Gastrocnemius medialis (tissue), 4 donors: ENCODE data around the gene AKAP10. TPM values are rescaled to one million over a fixed set of nuclear protein-coding genes. Genes with fewer than 3 reads are reported as not detected.
"Not testable (repeated sequence)": the region's sequence is repeated elsewhere in the genome, so short reads cannot be mapped to it uniquely, and the experiment has no call there.

Experiments used
- ATAC-seq, 2 donors: fragments of 150-250 bp; one replicate each; pipeline ENCODE4 v1.9.1; 2016
- DNase-seq, 2 donors: peaks; one replicate each; pipeline ENCODE4 v3.0.0-alpha.2; 2019
- H3K27ac ChIP-seq, 4 donors: fragments of 200-600 bp; sonication (generic); 1 replicate in 1 of 4; 2 replicates in 3 of 4; pipeline ENCODE4 v1.5.1; 2016 to 2018; ENCODE audit warnings: mild to moderate bottlenecking in 2 of 4, moderate library complexity in 1 of 4
- H3K27me3 ChIP-seq, 3 donors: fragments of 200-600 bp; sonication (generic) in 2 of 3; 1 replicate in 1 of 3; 2 replicates in 2 of 3; pipeline versions ENCODE4 v1.5.1 to v1.6.0; 2016 to 2019; ENCODE audit warnings: mild to moderate bottlenecking in 1 of 3, moderate library complexity in 1 of 3
- H3K36me3 ChIP-seq, 2 donors: fragments of 200-600 bp; sonication (generic) in 1 of 2; one replicate each; pipeline ENCODE4 v1.5.1; 2017 to 2018
- H3K4me1 ChIP-seq, 2 donors: fragments of 200-600 bp; sonication (generic) in 1 of 2; one replicate each; pipeline ENCODE4 v1.5.1; 2016 to 2017; ENCODE audit warnings: mild to moderate bottlenecking in 2 of 2
- H3K4me3 ChIP-seq, 4 donors: fragments of 200-600 bp; sonication (generic) in 3 of 4; 1 replicate in 1 of 4; 2 replicates in 3 of 4; pipeline ENCODE4 v1.5.1; 2016 to 2019; ENCODE audit warnings: mild to moderate bottlenecking in 2 of 4
- H3K9me3 ChIP-seq, 3 donors: fragments of 200-600 bp; sonication (generic) in 2 of 3; 1 replicate in 1 of 3; 2 replicates in 2 of 3; pipeline ENCODE4 v1.5.1; 2016 to 2019
- POLR2A ChIP-seq, 2 donors: fragments of 450-650 bp; IDR thresholded peaks; one replicate each; pipeline ENCODE4 v1.6.1; 2017; ENCODE audit warnings: antibody characterized with exemption in 2 of 2, mild to moderate bottlenecking in 2 of 2, moderate library complexity in 2 of 2
- in situ Hi-C, 4 donors: fragments of 200-750 bp; cut with MboI; loops; one replicate each; pipeline versions ENCODE4 v1.15.0 to v1.8.0; 2017; ENCODE audit warnings: low sequenced_read_pairs in 4 of 4
- intact Hi-C: fragments of 100-400 bp; cut with DNase I; formaldehyde crosslinking; loops from one replicate; pipeline ENCODE4 v1.15.1; 2023; ENCODE audit warnings: low total_unique reads
- total RNA-seq, 4 donors: library from RNA; depleted of rRNA; stranded (reverse); fragments of >200 nt; gene quantifications; one replicate each; pipeline versions ENCODE4 v1.1.0 to v1.2.3, GENCODE V29; 2016
- TF ChIP-seq, protein P1 (sequence below), 5 experiments: fragments of 450-650 bp in 3 of 5; fragments of 200-600 bp in 2 of 5; sonication (generic) in 2 of 5; IDR thresholded peaks in 4 of 5; conservative IDR thresholded peaks in 1 of 5; 1 replicate in 4 of 5; 2 replicates in 1 of 5; pipeline ENCODE4 v1.5.1; 2016 to 2019; ENCODE audit warnings: antibody characterized with exemption in 5 of 5, mild to moderate bottlenecking in 3 of 5, moderate library complexity in 3 of 5

The AKAP10 gene
- total RNA-seq, 4 donors from 2014 or later: 6.1 to 26.1 (median 9.9) TPM

- peak overlapping the region in 1 of 4 donors; percentile 8 for H3K27ac ChIP-seq
- DNase-seq (no peak), ATAC-seq (no peak)
- H3K36me3 ChIP-seq: peaks cover 3 to 42% of the 10 kb centered on the region in 2 donors
- intact Hi-C loops (no loop called here), in situ Hi-C loops (no loop called here)
- H3K9me3 ChIP-seq: no peaks in the 10 kb centered on the region
- H3K4me3 ChIP-seq: no peak overlapping the region
- peaks cover 0 to 3% of the 10 kb centered on the region in 2 donors for H3K4me1 ChIP-seq
- H3K27me3 ChIP-seq: no peaks in the 10 kb centered on the region
- no peak for TF ChIP-seq POLR2A (IDR thresholded peaks at IDR 0.05)
- TF ChIP-seq, protein P1, sequence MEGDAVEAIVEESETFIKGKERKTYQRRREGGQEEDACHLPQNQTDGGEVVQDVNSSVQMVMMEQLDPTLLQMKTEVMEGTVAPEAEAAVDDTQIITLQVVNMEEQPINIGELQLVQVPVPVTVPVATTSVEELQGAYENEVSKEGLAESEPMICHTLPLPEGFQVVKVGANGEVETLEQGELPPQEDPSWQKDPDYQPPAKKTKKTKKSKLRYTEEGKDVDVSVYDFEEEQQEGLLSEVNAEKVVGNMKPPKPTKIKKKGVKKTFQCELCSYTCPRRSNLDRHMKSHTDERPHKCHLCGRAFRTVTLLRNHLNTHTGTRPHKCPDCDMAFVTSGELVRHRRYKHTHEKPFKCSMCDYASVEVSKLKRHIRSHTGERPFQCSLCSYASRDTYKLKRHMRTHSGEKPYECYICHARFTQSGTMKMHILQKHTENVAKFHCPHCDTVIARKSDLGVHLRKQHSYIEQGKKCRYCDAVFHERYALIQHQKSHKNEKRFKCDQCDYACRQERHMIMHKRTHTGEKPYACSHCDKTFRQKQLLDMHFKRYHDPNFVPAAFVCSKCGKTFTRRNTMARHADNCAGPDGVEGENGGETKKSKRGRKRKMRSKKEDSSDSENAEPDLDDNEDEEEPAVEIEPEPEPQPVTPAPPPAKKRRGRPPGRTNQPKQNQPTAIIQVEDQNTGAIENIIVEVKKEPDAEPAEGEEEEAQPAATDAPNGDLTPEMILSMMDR (IDR thresholded peaks at IDR 0.05 in 4 of 5, conservative IDR thresholded peaks at IDR 0.05 in 1 of 5): no peak
These were observed 19.6 kb downstream of the AKAP10 start for GRCh38 chr17:19958023-19958422.

- no peaks in the 10 kb centered on the region for H3K27me3 ChIP-seq
- H3K27ac ChIP-seq: no peak overlapping the region
- intact Hi-C loops (no loop called here), in situ Hi-C loops (no loop called here)
- peaks cover 0 to 31% of the 10 kb centered on the region in 2 donors for H3K36me3 ChIP-seq
- TF ChIP-seq, protein P1 (IDR thresholded peaks at IDR 0.05 in 4 of 5, conservative IDR thresholded peaks at IDR 0.05 in 1 of 5): no peak
- no peak for TF ChIP-seq POLR2A (IDR thresholded peaks at IDR 0.05)
- H3K4me1 ChIP-seq: peaks cover 0 to 7% of the 10 kb centered on the region in 2 donors
- H3K9me3 ChIP-seq: no peaks in the 10 kb centered on the region
- no peak for ATAC-seq
- no peak for DNase-seq
- H3K4me3 ChIP-seq: no peak overlapping the region
These were observed 22.5 kb downstream of the AKAP10 start for GRCh38 chr17:19955099-19955498.

DNA sequence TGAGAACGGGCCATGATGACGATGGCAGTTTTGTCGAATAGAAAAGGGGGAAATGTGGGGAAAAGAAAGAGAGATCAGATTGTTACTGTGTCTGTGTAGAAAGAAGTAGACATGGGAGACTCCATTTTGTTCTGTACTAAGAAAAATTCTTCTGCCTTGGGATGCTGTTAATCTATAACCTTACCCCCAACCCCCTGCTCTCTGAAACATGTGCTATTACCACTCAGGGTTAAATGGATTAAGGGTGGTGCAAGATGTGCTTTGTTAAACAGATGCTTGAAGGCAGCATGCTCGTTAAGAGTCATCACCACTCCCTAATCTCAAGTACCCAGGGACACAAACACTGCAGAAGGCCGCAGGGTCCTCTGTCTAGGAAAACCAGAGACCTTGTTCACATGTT lies 26.2 kb downstream of the AKAP10 start:
- H3K4me1 ChIP-seq: peaks cover 18 to 23% of the 10 kb centered on the region in 2 donors
- H3K4me3 ChIP-seq, H3K9me3 ChIP-seq, in situ Hi-C loops, ATAC-seq, DNase-seq, H3K27ac ChIP-seq, intact Hi-C loops, H3K27me3 ChIP-seq: not testable (repeated sequence)
- peaks cover 0 to 13% of the 10 kb centered on the region in 2 donors for H3K36me3 ChIP-seq

GRCh38 chr17:19950624-19951195 lies 26.9 kb downstream of the AKAP10 start:
- Histone ChIP-seq H3K36me3 (peaks cover 0 to 11% of the 10 kb centered on the region in 2 donors), H3K4me1 (peaks cover 18 to 22% of the 10 kb centered on the region in 2 donors)
- H3K9me3 ChIP-seq, ATAC-seq, H3K27ac ChIP-seq, in situ Hi-C loops, H3K27me3 ChIP-seq, DNase-seq, intact Hi-C loops, H3K4me3 ChIP-seq: not testable (repeated sequence)

- DNase-seq: no peak
- no peaks in the 10 kb centered on the region for H3K27me3 ChIP-seq
- H3K27ac ChIP-seq: peak overlapping the region in 1 of 4 donors; percentile 13
- ATAC-seq: peak in 1 of 2 donors; percentile 30
- in situ Hi-C loops: no loop called here
- no peak overlapping the region for H3K4me3 ChIP-seq
- intact Hi-C loops: no loop called here
- peaks cover 0 to 11% of the 10 kb centered on the region in 2 donors for H3K36me3 ChIP-seq
- H3K4me1 ChIP-seq: peaks cover 18 to 19% of the 10 kb centered on the region in 2 donors
- TF ChIP-seq, protein P1 (IDR thresholded peaks at IDR 0.05 in 4 of 5, conservative IDR thresholded peaks at IDR 0.05 in 1 of 5): no peak
- no peak for TF ChIP-seq POLR2A (IDR thresholded peaks at IDR 0.05)
- H3K9me3 ChIP-seq: no peaks in the 10 kb centered on the region
These were observed 29.3 kb downstream of the AKAP10 start for GRCh38 chr17:19948116-19948943.
